ENCODE results near the gene RASL10B. TPM values are rescaled to one million over a fixed set of nuclear protein-coding genes. Genes with fewer than 3 reads are reported as not detected.

RASL10B gene
- total and polyA plus RNA-seq, 2 donors (not counting 1 experiment from before 2014, with no cell fraction given), result 0.78 to 1.5 TPM

GRCh38 chr17:35726953-35727460 is 4.4 kb upstream of the RASL10B start:
- H3K9me3 ChIP-seq (ENCODE audit: control insufficient read depth, insufficient read depth, low read depth, low read length), result no peaks in the 10 kb centered on the region
- H4K20me1 ChIP-seq (ENCODE audit: control insufficient read depth, extremely low read depth, insufficient read depth, low read length), result no peaks in the 10 kb centered on the region
- no peak overlapping the region for H2AFZ ChIP-seq (ENCODE audit: low read length)
- no peaks in the 10 kb centered on the region for H3K27me3 ChIP-seq (ENCODE audit: control insufficient read depth, insufficient read depth, low read length)
- H3K4me1 ChIP-seq (ENCODE audit: control insufficient read depth, extremely low read depth, insufficient read depth, low read length), result peaks cover 8% of the 10 kb centered on the region
- no peak overlapping the region for H3K4me3 ChIP-seq (replicated peaks in 1 of 4; ENCODE audit: control extremely low read depth in 1 of 4, insufficient read depth in 1 of 4, low read depth in 3 of 4, low read length in 4 of 4)
- no peak overlapping the region for H3K9ac ChIP-seq (ENCODE audit: insufficient read depth, low read length)
- H3K27ac ChIP-seq (ENCODE audit: insufficient read depth, low read length), result no peak overlapping the region
- DNase-seq (ENCODE audit: low read depth in 2 of 2), result no peak
- TF ChIP-seq EZH2 (IDR thresholded peaks at IDR 0.05; ENCODE audit: low read length, missing control alignments), result no peak
- no peak for TF ChIP-seq CTCF (conservative IDR thresholded peaks at IDR 0.05 in 1 of 2, IDR thresholded peaks at IDR 0.05 in 1 of 2; ENCODE audit: low read depth in 1 of 2, low read length in 2 of 2)
- no peaks in the 10 kb centered on the region for H3K79me2 ChIP-seq (ENCODE audit: control insufficient read depth, insufficient read depth, low read length)
- no peak overlapping the region for H3K4me2 ChIP-seq (ENCODE audit: extremely low read depth, insufficient read depth, low read length)
- H3K36me3 ChIP-seq (ENCODE audit: control insufficient read depth, insufficient read depth, low read length), result peaks cover 8% of the 10 kb centered on the region

GRCh38 chr17:35727635-35728034 is 3.8 kb upstream of the RASL10B start:
- H3K4me1 ChIP-seq (ENCODE audit: control insufficient read depth, extremely low read depth, insufficient read depth, low read length), result peaks cover 8% of the 10 kb centered on the region
- peaks cover 8% of the 10 kb centered on the region for H3K36me3 ChIP-seq (ENCODE audit: control insufficient read depth, insufficient read depth, low read length)
- no peak for DNase-seq (ENCODE audit: low read depth in 2 of 2)
- no peaks in the 10 kb centered on the region for H3K27me3 ChIP-seq (ENCODE audit: control insufficient read depth, insufficient read depth, low read length)
- no peak overlapping the region for H3K4me2 ChIP-seq (ENCODE audit: extremely low read depth, insufficient read depth, low read length)
- H3K79me2 ChIP-seq (ENCODE audit: control insufficient read depth, insufficient read depth, low read length), result no peaks in the 10 kb centered on the region
- H2AFZ ChIP-seq (ENCODE audit: low read length), result no peak overlapping the region
- no peak overlapping the region for H3K9ac ChIP-seq (ENCODE audit: insufficient read depth, low read length)
- H4K20me1 ChIP-seq (ENCODE audit: control insufficient read depth, extremely low read depth, insufficient read depth, low read length), result no peaks in the 10 kb centered on the region
- no peaks in the 10 kb centered on the region for H3K9me3 ChIP-seq (ENCODE audit: control insufficient read depth, insufficient read depth, low read depth, low read length)
- H3K4me3 ChIP-seq (replicated peaks in 1 of 4; ENCODE audit: control extremely low read depth in 1 of 4, insufficient read depth in 1 of 4, low read depth in 3 of 4, low read length in 4 of 4), result no peak overlapping the region
- TF ChIP-seq CTCF (conservative IDR thresholded peaks at IDR 0.05 in 1 of 2, IDR thresholded peaks at IDR 0.05 in 1 of 2; ENCODE audit: low read depth in 1 of 2, low read length in 2 of 2), result no peak
- no peak for TF ChIP-seq EZH2 (IDR thresholded peaks at IDR 0.05; ENCODE audit: low read length, missing control alignments)
- H3K27ac ChIP-seq (ENCODE audit: insufficient read depth, low read length), result no peak overlapping the region

DNA sequence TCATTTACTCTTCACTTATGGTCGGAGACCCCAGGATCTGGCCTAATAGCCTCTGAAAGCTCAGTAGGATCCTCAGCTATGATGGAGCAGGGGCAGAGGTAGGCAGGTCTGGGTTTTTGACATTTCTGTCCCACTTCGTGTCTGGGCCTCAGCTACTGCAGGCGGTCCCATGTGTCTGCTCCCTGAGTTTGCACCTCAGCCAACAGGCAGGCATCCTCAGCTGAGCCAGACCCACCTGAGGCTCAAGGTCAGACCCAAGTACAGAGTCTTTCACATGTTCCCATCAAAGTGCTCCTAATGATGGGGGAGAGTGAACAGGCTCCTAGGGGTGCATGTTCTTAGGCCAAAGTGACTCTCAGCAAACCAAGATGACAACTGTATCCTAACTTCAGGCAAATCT is 2.9 kb upstream of the RASL10B start:
- Histone ChIP-seq H3K79me2 (ENCODE audit: control insufficient read depth, insufficient read depth, low read length) (no peaks in the 10 kb centered on the region), H2AFZ (ENCODE audit: low read length) (no peak overlapping the region), H3K9ac (ENCODE audit: insufficient read depth, low read length) (no peak overlapping the region), H3K4me3 (replicated peaks in 1 of 4; ENCODE audit: control extremely low read depth in 1 of 4, insufficient read depth in 1 of 4, low read depth in 3 of 4, low read length in 4 of 4) (no peak overlapping the region), H3K4me2 (ENCODE audit: extremely low read depth, insufficient read depth, low read length) (no peak overlapping the region), H3K9me3 (ENCODE audit: control insufficient read depth, insufficient read depth, low read depth, low read length) (no peaks in the 10 kb centered on the region), H3K27me3 (ENCODE audit: control insufficient read depth, insufficient read depth, low read length) (peaks cover 4% of the 10 kb centered on the region), H4K20me1 (ENCODE audit: control insufficient read depth, extremely low read depth, insufficient read depth, low read length) (no peaks in the 10 kb centered on the region), H3K27ac (ENCODE audit: insufficient read depth, low read length) (no peak overlapping the region), H3K4me1 (ENCODE audit: control insufficient read depth, extremely low read depth, insufficient read depth, low read length) (peaks cover 8% of the 10 kb centered on the region), H3K36me3 (ENCODE audit: control insufficient read depth, insufficient read depth, low read length) (peaks cover 6% of the 10 kb centered on the region)
- no peak for DNase-seq (ENCODE audit: low read depth in 2 of 2)
- TF ChIP-seq CTCF (conservative IDR thresholded peaks at IDR 0.05 in 1 of 2, IDR thresholded peaks at IDR 0.05 in 1 of 2; ENCODE audit: low read depth in 1 of 2, low read length in 2 of 2) (no peak), EZH2 (IDR thresholded peaks at IDR 0.05; ENCODE audit: low read length, missing control alignments) (no peak)
